GM19395 (cell line): ENCODE results near the gene CLTCL1.
"Not testable (repeated sequence)": the region's sequence is repeated elsewhere in the genome, so short reads cannot be mapped to it uniquely, and the experiment has no call there.

Experiments
- ATAC-seq: cut with Tn5 transposase; IDR thresholded peaks from one replicate; pipeline ENCODE4 v1.9.1; 2021; ENCODE audit warnings: mild to moderate bottlenecking, moderate library complexity; ENCODE audit not compliant: unreplicated experiment

Gene CLTCL1

GRCh38 chr22:19178065-19178656 is 113.4 kb downstream of the CLTCL1 start:
- peak; percentile 31 for ATAC-seq

- ATAC-seq = no peak
Observed at GRCh38 chr22:19177164-19178064, 114.1 kb downstream of the CLTCL1 start.

GRCh38 chr22:19176732-19177131 is 114.8 kb downstream of the CLTCL1 start:
- ATAC-seq = no peak

GRCh38 chr22:19176175-19176643 is 115.3 kb downstream of the CLTCL1 start:
- ATAC-seq = no peak

GRCh38 chr22:19175602-19176174 is 115.8 kb downstream of the CLTCL1 start:
- ATAC-seq = no peak

- no peak for ATAC-seq
Observed at GRCh38 chr22:19175026-19175601, 116.4 kb downstream of the CLTCL1 start.

GRCh38 chr22:19174106-19175025 is 117.2 kb downstream of the CLTCL1 start:
- ATAC-seq = no peak

- ATAC-seq = no peak
Observed at GRCh38 chr22:19173047-19174035, 118.2 kb downstream of the CLTCL1 start.

GRCh38 chr22:19172213-19173046 is 119.1 kb downstream of the CLTCL1 start:
- ATAC-seq = no peak

GRCh38 chr22:19169947-19170318 is 121.6 kb downstream of the CLTCL1 start:
- ATAC-seq = no peak

GRCh38 chr22:19169002-19169946 is 122.2 kb downstream of the CLTCL1 start:
- no peak for ATAC-seq

GRCh38 chr22:19168088-19168890 is 123.2 kb downstream of the CLTCL1 start:
- no peak for ATAC-seq

- no peak for ATAC-seq
Observed at GRCh38 chr22:19167106-19167869, 124.2 kb downstream of the CLTCL1 start.

- no peak for ATAC-seq
Observed at GRCh38 chr22:19166421-19166820, 125.1 kb downstream of the CLTCL1 start.

- ATAC-seq = no peak
Observed at GRCh38 chr22:19164425-19164824, 127.1 kb downstream of the CLTCL1 start.

- not testable (repeated sequence) for ATAC-seq
Observed at GRCh38 chr22:19158649-19159048, 132.9 kb downstream of the CLTCL1 start.
